OCI-LY1 (cell line): ENCODE measurements around the gene GJD3.
A peak's percentile ranks its signal among the peaks of the same experiment; 100 is the strongest.

Source experiments
- H2AFZ ChIP-seq: fragments of 200-600 bp; sonication (generic), shearing (Covaris generic); 2 replicates; pipeline ENCODE4 v1.6.0; 2014; ENCODE audit warnings: antibody characterized with exemption, mild to moderate bottlenecking, low read length
- H3F3A ChIP-seq: fragments of 200-600 bp; sonication (generic), shearing (Covaris generic); 2 replicates; pipeline ENCODE4 v1.6.0; 2014; ENCODE audit warnings: mild to moderate bottlenecking, antibody characterized with exemption, low read length, moderate library complexity; ENCODE audit not compliant: insufficient read depth
- H3K27ac ChIP-seq: fragments of 200-600 bp; sonication (generic); 2 replicates; pipeline ENCODE4 v1.5.1; 2014; ENCODE audit warnings: low read length, mixed run types, mild to moderate bottlenecking, low read depth; ENCODE audit not compliant: poor library complexity, severe bottlenecking
- H3K27me3 ChIP-seq: fragments of 200-600 bp; sonication (generic); 2 replicates; pipeline ENCODE4 v1.6.0; 2014; ENCODE audit warnings: antibody characterized with exemption, mild to moderate bottlenecking, low read length, moderate library complexity; ENCODE audit not compliant: insufficient read depth
- H3K36me3 ChIP-seq: fragments of 200-600 bp; sonication (generic); 2 replicates; pipeline ENCODE4 v1.6.1; 2014; ENCODE audit warnings: mild to moderate bottlenecking, antibody characterized with exemption, low read length, moderate library complexity, mixed read lengths; ENCODE audit not compliant: insufficient read depth
- H3K4me1 ChIP-seq: fragments of 200-600 bp; sonication (generic); 2 replicates; pipeline ENCODE4 v1.5.1; 2014; ENCODE audit warnings: mild to moderate bottlenecking, low read length, moderate library complexity; ENCODE audit not compliant: insufficient read depth, severe bottlenecking
- H3K4me2 ChIP-seq: fragments of 200-600 bp; sonication (generic), shearing (Covaris generic); 2 replicates; pipeline ENCODE4 v1.6.1; 2014; ENCODE audit warnings: low read length
- H3K4me3 ChIP-seq: fragments of 200-600 bp; sonication (generic); 2 replicates; pipeline ENCODE4 v1.5.1; 2014; ENCODE audit warnings: low read length, low read depth, mild to moderate bottlenecking, mixed read lengths; ENCODE audit not compliant: poor library complexity, severe bottlenecking
- H3K79me2 ChIP-seq: fragments of 200-600 bp; shearing (Covaris generic); 2 replicates; pipeline ENCODE4 v1.6.1; 2016; ENCODE audit warnings: mixed run types, low read length, mixed read lengths; ENCODE audit not compliant: insufficient read depth
- H3K9ac ChIP-seq: fragments of 200-600 bp; sonication (generic), shearing (Covaris generic); 2 replicates; pipeline ENCODE4 v1.6.1; 2014; ENCODE audit warnings: mild to moderate bottlenecking, low read length, mixed read lengths
- H3K9me2 ChIP-seq: fragments of 200-600 bp; sonication (generic), shearing (Covaris generic); 2 replicates; pipeline ENCODE4 v1.6.1; 2014; ENCODE audit warnings: low read depth, mild to moderate bottlenecking, low read length, mixed read lengths
- H3K9me3 ChIP-seq: fragments of 200-600 bp; shearing (Covaris generic); 2 replicates; pipeline ENCODE4 v1.6.1; 2014; ENCODE audit warnings: low read length, mixed read lengths
- H4K20me1 ChIP-seq: fragments of 200-600 bp; sonication (generic), shearing (Covaris generic); 2 replicates; pipeline ENCODE4 v1.6.0; 2016; ENCODE audit warnings: mild to moderate bottlenecking, low read length; ENCODE audit not compliant: insufficient read depth
- CTCF ChIP-seq: fragments of 200-600 bp; sonication (generic), shearing (Covaris generic); IDR thresholded peaks from 2 replicates; pipeline ENCODE4 v1.5.1; 2017; ENCODE audit warnings: mild to moderate bottlenecking, antibody characterized with exemption, low read length, moderate library complexity, mixed read lengths
- EZH2 ChIP-seq: fragments of 200-600 bp; sonication (generic), shearing (Covaris generic); IDR thresholded peaks from 2 replicates; pipeline ENCODE4 v1.8.0; 2017; ENCODE audit warnings: borderline replicate concordance, mixed run types, mild to moderate bottlenecking, antibody characterized with exemption, low read length, moderate library complexity, mixed read lengths

The GJD3 gene

GRCh38 chr17:40319651-40320540, 44.6 kb downstream of the GJD3 start:
- H3K9ac ChIP-seq: no peak overlapping the region
- no peaks in the 10 kb centered on the region for H3K79me2 ChIP-seq
- no peak overlapping the region for H3K4me2 ChIP-seq
- no peak overlapping the region for H3K4me3 ChIP-seq
- H3K27ac ChIP-seq: no peak overlapping the region
- peaks cover 4% of the 10 kb centered on the region; the same call in 1 of the 2 replicates for H3K27me3 ChIP-seq
- no peaks in the 10 kb centered on the region for H3K36me3 ChIP-seq
- no peak for TF ChIP-seq CTCF
- no peak for TF ChIP-seq EZH2
- no peaks in the 10 kb centered on the region for H4K20me1 ChIP-seq
- H3K9me2 ChIP-seq: no peaks in the 10 kb centered on the region
- H3K4me1 ChIP-seq: peaks cover 38% of the 10 kb centered on the region
- H2AFZ ChIP-seq: no peak overlapping the region
- H3F3A ChIP-seq: no peaks in the 10 kb centered on the region
- H3K9me3 ChIP-seq: no peaks in the 10 kb centered on the region

- Histone ChIP-seq H3K36me3 (no peaks in the 10 kb centered on the region), H3K4me2 (peak overlapping the region; percentile 80), H3F3A (no peaks in the 10 kb centered on the region), H3K4me1 (peaks cover 42% of the 10 kb centered on the region), H4K20me1 (no peaks in the 10 kb centered on the region), H3K79me2 (no peaks in the 10 kb centered on the region), H3K9me3 (no peaks in the 10 kb centered on the region), H3K4me3 (peak overlapping the region; percentile 75), H2AFZ (no peak overlapping the region), H3K27me3 (no peaks in the 10 kb centered on the region), H3K9ac (peak overlapping the region; percentile 74), H3K27ac (no peak overlapping the region), H3K9me2 (no peaks in the 10 kb centered on the region)
- TF ChIP-seq CTCF (no peak), EZH2 (no peak)
Measured at GRCh38 chr17:40318830-40319391, 45.6 kb downstream of the GJD3 start.

GRCh38 chr17:40317880-40318829, 46.4 kb downstream of the GJD3 start:
- Histone ChIP-seq H3K9me3 (no peaks in the 10 kb centered on the region), H4K20me1 (no peaks in the 10 kb centered on the region), H2AFZ (no peak overlapping the region), H3K4me1 (peaks cover 39% of the 10 kb centered on the region), H3K27ac (no peak overlapping the region), H3K4me3 (peak overlapping the region; percentile 75), H3K9me2 (no peaks in the 10 kb centered on the region), H3K36me3 (no peaks in the 10 kb centered on the region), H3K27me3 (no peaks in the 10 kb centered on the region), H3K79me2 (no peaks in the 10 kb centered on the region), H3K4me2 (peak overlapping the region; percentile 80), H3K9ac (peak overlapping the region; percentile 74), H3F3A (no peaks in the 10 kb centered on the region)
- TF ChIP-seq EZH2: no peak
- no peak for TF ChIP-seq CTCF
